NOMO-1 treated with dmso at 0.1 percent for 144 hours (cell line): Measurements from ENCODE around the gene BRF1.

ENCODE experiments used
- DNase-seq: peaks from one replicate; lab custom pipeline; 2025; ENCODE audit not compliant: unreplicated experiment; lab: John Stamatoyannopoulos, UW

BRF1 gene

DNA sequence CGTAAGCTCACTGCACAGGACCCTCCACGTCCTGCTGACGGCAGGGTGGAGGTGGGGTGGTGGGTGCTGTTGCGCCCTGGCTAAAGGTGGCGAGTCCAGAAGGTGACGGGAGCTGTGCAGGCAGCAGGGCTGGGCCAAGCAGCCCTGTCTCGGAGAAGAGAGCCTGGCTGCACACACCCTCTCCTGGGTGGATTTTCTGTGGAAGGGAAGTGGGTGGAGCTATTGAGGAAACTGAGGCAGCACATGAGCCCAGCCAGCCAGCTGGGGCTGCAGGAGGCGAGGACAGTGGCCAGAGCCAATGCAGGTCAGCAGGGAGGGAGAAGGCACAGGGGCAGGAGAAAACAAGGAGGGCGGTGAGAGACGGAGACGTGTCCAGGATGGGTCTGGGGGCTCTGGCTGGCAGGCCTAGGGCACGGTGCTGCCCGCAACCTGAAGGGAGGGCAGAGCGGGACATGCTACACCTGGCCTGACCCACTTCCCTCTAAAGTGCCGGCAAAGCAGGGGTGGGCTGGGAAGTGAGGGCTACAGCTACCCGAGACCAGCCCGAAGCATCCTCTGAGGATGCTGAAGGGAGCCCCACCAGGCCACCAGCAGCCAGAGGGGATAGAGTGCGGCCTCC lies 32.0 kb downstream of the BRF1 start:
- no peak for DNase-seq

DNA sequence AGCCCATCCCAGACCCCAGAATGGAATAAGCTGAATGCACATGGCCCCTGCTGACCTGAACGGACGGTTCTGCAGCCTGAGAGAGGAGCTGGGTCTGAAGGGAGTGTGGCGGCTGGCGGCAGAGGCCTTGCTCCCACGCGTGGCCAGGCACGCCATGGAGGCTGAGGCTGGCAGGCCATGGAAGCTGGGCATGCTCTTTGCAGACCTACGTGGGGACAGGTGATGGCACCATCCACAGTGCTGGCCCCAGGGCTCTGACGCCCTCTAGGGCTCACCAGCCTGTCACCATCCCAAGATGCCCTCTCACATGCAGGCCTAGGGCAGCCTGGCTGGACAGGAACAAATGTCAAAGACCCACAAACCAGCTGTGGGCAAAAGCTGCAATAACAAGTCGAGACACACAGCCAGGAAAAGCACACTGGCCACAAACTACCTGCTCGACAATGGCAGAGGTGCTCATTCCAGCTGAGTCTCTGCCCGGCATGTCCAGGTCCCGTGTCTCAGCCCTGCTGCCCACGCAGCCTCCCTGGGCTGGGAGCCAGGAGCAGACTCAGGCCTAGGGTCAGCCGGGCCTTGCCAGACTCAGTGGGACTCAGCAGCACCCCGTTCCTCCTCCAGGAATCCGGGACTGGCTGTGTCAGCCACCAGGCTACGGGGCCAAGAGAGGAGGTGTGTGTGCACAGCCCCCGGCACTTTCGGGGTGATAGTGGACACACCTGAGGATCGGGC lies 32.8 kb downstream of the BRF1 start:
- no peak for DNase-seq

DNA sequence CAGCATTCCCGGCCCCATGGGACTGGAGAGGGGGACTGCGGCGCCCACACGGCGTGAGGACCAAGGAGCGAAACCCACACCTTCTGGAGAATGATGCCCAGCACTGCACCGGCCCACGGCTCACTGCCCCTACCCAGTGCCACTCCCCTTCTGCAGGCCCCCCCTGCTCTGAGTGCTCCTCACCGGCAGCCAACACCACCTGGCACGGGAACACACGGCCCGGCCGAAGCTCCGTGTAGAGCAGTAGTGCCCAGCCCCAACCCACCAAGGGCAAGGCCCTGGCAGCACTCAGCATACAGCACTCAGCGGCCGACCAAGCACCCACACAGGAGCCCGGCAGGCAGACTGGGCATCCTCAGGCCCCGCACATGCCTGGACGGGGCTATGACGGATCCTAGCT lies 39.0 kb downstream of the BRF1 start:
- DNase-seq = no peak

DNA sequence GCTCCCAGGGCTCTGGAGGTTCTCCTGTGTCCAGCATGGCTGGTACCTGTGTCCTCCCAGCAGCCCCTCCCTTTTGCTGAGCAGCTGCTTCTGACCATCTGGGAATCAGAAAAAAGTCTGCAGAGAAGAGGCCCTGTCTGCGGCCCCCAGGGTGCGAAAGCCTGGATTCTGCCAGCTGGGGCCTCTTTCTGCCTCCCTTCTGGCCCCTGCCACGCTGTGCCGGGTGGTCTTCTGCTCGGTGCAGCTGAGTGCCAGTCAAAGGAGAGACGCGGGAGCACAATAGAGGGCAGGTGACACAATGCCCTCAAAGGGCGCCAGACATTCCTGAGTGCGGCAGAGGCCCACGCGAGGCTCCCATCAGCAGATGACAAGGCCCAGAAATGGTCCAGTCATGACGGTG lies 39.8 kb downstream of the BRF1 start:
- DNase-seq = no peak

DNA sequence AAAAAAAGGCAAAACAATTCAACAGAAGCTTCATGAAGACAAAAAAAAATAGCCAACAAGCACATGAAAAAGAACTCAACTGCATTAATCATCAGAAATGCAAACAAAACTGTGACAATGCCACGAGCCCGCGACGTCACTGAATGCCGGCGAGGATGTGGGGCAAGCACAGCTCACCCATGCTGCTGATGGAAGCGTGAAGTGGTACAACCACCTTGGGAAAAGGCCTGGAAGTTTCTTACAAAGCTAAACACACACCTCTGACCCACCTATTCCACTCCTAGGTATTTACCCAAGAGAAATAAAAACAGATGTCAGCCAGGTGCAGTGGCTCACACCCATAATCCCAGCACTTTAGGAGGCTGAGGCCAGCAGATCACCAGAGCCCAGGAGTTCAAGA lies 42.0 kb downstream of the BRF1 start:
- DNase-seq = no peak

DNA sequence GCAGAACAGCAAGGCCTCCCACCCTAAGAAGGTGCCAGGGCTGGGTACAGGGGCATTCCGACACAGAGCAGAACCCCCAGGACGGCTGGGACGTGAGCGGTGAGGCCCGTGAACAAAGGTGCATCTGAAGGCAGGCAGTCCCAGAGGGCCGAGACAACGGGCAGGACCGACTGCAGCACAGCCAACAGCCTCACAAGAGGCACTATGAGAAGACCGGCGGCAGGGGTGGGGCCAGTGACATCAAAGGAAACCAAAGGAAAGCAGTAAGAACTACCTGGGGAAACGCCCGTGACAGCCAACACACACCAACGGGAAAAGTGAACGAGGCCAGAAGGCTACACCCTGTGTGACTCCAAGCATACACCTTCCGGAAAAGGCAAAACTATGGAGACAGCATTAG lies 43.3 kb downstream of the BRF1 start:
- DNase-seq = no peak

DNA sequence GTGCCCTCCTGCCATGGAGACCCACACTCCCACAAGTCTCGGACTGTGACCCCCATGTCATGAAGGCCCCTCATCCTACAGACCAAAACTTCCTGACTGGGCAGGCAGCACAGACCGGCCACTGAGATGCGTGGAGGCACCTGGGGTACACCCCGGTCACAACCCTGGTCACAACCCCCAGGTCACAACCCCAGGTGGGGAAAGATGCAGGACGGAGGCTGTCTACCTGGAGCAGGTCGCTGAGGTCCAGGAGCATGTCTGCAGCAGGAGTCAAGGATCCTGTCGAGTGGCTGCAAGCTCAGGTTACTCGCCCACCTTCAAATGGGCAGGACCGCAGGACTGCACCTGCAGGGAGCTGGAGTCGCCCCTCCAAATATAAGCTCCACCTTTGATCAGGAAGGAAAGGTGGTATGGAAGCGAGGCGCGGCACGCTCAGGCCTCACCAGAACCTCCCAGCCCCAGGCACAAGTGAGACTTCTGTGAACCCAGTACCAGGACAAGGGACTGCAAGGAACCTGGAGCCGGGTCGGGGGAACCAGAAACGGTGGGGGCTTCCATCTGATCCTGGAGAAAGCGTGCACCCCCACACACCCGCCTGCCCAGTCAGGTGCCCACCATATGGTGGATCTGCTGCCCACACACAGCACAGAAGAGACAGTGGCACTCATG lies 44.4 kb downstream of the BRF1 start:
- no peak for DNase-seq

DNA sequence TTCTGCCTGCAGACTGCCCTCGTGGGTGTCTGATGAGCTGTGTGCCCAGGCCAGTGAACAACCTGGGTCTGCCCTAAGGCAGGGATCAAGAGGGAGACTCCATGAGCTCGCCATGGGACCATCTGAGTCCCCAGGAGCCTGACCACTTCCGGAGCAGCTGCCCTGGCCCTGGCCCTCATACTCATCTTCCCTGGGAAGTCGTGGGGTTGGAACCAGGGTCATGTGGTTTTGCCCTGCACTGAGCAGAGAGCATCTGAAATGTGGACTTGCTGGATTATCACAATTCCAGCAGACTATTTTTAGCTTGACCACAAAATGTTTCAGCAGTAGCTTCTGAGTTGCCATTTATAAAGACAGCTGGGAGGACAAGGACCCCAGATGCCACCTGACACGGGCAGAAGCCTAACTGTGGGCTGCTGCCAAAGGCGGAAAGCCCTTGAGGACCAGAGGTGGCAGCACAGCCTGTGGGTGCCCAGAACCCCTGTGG lies 45.7 kb downstream of the BRF1 start:
- DNase-seq = no peak

DNA sequence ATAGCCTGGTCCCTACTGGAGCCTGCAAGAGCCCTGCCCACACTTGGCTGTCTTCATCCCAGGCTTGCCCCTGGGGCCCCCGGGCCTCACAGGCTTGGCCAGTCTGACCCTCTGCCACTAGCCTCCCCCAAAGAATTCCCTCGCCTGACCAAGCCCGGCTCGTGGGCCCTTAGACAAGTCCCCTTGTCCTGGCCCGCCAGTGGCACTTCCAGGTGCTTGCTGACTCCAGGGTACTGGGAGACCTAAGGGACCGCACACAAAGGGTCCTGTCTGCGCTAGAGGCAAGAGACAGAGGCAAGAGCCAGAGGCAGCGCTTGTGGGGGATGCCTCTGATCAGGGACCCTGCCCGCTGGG lies 47.5 kb downstream of the BRF1 start:
- no peak for DNase-seq

DNA sequence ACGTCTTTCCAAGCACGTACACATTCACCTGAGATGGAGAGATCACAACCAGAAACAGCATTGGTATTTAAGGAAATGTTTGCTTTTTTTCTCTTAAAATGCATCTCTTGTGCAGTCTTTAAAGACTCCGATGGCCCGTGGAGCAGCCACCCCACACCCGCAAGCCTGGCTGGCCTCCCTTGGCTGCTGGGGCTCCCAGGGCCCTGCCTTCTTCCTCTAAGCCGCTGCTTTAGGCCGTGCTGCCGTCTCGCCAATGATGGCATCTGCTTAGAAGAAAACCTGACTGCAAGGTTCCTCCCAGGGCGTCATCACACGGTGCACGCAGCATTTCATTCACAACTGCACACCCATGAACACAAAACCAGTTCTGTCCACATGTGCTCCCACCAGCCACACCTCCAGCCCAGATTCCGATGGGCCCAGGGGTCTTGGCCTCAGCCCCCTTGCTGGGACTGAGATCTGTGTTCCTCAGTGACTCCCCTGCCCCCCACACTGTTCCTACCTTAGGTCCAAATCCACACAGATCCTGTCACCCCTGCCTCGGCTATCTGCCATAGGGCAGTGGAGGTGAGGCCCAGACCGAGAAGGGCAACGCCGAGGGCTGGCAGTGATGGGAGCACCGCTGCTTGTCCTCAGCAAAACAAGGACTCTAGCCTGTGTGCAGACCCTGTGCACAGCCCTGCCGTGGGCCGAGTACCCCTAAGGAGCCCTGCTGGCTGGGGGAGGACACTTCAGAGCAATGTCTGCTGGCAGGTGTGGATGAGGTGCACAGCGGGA lies 48.1 kb downstream of the BRF1 start:
- no peak for DNase-seq

DNA sequence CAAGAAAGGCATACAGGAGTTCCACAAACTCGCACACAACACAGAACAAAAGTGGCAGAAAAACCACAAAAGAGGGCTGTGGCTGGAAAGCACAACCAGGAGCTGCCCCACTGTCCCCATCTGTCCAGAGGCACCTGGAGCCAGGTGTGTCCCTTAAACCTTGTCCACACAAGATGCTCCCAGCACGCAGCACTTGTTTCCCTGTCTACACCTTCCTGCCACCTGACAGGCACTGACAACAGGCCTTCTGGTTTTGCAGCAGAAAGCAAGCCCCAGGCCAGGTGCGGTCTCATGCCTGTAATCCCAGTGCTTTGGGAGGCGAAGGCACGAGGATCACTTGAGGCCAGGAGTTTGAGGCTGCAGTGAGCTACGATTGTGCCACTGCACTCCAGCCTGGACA lies 48.9 kb downstream of the BRF1 start:
- no peak for DNase-seq

DNA sequence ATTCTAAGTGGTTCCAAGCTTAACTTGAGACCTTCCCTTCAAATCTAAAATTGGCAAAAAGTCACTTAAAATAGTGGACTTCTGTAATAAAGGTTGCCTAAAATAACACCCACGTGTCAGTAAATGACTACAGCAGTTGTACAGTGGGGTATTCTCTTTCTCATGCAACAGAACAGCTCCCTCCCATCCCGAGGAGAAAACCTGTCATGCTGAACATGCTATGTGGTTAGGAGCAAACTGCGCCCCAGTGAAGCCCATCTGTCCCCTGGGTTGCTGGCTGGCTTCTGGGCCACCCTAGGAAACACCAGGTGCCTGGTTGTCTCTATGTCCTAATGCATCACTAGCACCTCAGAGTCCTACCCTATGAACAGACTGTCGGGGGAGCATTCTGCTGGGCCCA lies 49.8 kb downstream of the BRF1 start:
- DNase-seq = no peak

DNA sequence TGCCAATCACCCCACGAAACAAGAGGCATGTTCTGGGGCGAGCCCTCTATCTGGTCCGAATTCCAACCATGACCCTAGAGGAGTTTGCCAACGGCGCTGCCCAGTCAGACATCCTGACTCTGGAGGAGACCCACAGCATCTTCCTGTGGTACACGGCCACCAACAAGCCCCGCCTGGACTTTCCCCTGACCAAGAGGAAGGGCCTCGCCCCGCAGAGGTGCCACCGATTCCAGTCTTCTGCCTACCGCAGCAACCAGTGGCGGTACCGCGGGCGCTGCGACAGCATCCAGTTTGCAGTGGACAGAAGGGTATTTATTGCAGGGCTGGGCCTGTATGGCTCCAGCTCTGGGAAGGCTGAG lies 50.8 kb downstream of the BRF1 start:
- no peak for DNase-seq

DNA sequence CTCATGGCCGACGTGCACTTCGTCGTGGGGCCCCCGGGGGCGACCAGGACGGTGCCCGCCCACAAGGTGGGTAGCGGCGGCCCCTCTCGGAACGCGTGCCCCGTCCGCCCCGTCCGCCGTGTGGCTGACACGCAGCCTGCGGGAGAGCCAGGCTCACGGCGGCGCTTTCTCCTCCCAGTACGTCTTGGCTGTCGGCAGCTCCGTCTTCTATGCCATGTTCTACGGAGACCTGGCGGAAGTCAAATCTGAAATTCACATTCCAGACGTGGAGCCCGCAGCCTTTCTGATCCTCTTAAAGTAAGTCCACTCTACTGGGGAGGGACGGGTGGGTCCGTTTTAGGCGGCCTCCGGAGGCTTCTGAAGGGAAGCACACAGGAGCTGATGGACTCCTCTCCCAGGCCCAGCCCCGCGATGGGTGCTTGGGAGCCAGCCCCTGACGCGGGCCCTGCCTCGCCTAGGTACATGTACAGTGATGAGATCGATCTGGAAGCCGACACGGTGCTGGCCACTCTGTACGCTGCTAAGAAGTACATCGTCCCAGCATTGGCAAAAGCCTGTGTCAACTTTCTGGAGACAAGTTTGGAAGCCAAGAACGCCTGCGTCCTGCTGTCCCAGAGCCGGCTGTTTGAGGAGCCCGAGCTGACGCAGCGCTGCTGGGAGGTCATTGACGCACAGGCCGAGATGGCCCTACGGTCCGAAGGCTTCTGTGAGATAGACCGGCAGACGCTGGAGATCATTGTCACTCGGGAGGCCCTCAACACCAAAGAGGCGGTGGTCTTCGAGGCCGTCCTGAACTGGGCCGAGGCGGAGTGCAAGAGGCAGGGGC lies 51.4 kb downstream of the BRF1 start:
- no peak for DNase-seq

DNA sequence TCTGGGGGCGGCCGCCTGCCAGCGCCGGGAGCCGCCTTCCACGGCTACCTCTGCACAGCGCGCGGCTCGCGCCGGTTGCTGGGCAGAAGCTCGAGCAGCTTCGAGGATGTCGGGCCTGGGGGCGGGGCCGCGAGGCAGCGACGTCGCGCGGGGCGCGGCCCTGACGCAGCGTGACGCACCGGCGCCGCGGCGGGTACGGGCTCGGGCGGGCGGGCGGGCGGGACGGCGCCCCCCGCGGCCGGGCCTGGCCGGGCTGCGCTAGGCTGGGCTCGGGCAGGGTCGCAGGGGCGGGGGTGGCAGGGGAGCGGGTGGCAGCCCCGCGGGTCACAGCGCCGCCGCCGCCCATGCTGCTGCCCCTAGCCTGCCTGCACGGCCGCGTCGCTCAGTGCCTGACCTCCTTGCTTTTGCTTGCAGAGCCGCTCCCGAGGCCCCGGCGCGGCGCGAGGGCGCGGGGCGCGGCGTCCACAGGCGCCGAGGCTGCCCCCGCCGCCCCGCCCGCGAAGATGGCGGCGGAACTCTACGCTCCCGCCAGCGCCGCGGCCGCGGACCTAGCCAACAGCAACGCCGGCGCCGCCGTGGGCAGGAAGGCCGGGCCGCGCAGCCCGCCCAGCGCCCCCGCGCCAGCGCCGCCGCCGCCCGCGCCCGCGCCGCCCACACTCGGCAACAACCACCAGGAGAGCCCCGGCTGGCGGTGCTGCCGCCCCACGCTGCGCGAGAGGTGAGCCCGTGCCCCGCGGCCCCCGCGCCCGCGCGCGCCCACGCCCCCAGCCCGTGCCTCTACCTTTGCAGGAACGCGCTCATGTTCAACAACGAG lies 52.2 kb downstream of the BRF1 start, which contains the start of gene BTBD6:
BTBD6 (plus strand) TSS at position 166 of the 814 bp plus-strand sequence; CDS start at position 345, 179 bp downstream.
- DNase-seq = peak; percentile 58

DNA sequence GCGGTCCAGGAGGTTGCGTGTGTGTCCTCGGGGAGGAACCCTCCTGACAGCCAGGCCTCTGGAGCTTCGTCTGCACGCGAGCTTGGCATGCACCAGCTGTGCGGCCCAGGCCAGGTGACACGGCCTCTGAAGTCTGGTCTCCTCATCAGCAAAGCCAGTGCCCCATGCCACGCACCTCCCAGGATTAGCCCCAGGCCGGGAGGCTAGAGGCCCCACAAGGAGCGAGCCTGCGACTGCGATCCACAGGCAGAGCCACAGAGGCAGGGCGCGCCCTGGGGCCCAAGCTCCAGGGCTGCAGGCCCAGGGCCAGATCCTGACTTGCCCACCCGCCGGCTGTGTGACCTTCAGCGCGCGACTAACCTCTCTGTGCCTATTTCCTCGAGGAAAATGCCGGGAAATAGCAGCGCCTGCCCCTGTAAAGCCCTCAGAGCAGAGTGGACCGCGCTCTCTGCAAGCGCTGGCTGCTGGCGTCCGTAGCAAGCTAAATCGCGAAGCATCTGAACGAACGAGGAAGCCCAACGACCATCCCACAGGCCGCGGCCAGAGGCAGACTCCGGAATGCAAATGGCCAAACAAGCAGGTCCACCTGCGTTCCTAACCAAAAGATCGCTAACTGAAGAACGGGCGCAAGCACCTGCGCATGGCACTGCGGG lies 53.0 kb downstream of the BRF1 start:
- no peak for DNase-seq

DNA sequence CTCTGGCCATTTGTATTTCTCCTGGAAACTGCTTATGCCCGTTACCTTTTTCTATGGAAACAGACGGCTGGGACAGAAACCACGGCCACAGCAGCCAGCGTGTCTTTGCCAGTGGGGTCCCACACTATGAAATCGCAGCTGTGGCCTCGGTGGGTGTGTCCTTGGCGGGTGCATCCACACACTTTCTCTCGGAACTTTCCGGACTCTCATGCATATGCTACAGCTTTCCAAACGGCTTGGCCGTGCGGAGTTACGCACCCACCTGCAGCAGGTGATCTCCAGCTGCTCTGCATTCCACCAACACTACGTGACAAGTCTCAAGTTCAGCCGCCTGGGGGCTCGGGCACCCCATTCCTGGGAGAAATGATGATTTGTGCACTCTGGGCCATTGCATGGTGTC lies 53.8 kb downstream of the BRF1 start:
- no peak for DNase-seq

DNA sequence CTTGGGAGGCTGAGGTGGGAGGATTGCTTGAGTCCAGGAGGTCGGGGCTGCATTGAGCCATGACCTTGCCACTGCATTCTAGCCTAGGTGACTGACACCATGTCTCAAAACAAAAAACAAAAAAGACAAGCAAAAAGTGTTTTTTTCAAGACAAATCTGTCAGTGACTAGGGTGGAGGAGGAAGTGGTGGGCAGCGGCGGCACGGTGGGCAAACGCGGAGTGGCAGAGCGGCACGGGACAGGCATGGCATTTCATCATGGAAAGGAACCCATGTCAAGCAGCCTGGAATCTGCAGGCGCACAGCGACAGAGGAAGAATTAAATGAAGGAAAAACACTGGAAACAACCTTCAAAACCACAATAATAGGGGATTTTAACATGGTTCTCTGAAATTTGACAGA lies 56.5 kb downstream of the BRF1 start:
- no peak for DNase-seq

DNA sequence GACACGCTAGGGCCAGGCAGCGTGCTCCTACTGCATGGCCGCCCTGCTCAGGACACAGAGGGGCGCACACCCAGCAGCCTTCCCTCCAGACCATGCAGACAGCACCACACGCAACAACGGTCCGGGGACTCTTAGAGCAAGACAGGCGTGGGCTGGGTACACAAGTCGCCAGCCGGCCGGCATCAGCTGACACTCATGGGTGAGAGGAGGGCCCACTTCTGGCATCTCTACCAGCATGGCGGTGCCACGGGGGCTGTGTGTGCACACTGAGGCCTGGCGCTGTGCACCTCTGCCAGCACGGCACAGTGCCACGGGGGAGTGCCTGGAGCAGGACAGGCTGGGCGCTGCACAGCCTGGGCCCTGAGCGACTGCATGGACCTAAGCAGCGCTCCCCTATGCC lies 59.2 kb downstream of the BRF1 start:
- no peak for DNase-seq
